ENCODE measurements around the gene HEATR9. TPM values are rescaled to one million over a fixed set of nuclear protein-coding genes. Genes with fewer than 3 reads are reported as not detected.
A peak's percentile ranks its signal among the peaks of the same experiment; 100 is the strongest.

The HEATR9 gene
- total RNA-seq, 1 experiment from 2014 or later: not detected

- DNase-seq (ENCODE audit: low read depth): no peak
- in situ Hi-C loops (cut with HindIII; ENCODE audit: low pct_unique_long_range_greater_than_20kb, low sequenced_read_pairs): no loop called here
Measured at GRCh38 chr17:35875072-35875799, 6.5 kb upstream of the HEATR9 start.

DNA sequence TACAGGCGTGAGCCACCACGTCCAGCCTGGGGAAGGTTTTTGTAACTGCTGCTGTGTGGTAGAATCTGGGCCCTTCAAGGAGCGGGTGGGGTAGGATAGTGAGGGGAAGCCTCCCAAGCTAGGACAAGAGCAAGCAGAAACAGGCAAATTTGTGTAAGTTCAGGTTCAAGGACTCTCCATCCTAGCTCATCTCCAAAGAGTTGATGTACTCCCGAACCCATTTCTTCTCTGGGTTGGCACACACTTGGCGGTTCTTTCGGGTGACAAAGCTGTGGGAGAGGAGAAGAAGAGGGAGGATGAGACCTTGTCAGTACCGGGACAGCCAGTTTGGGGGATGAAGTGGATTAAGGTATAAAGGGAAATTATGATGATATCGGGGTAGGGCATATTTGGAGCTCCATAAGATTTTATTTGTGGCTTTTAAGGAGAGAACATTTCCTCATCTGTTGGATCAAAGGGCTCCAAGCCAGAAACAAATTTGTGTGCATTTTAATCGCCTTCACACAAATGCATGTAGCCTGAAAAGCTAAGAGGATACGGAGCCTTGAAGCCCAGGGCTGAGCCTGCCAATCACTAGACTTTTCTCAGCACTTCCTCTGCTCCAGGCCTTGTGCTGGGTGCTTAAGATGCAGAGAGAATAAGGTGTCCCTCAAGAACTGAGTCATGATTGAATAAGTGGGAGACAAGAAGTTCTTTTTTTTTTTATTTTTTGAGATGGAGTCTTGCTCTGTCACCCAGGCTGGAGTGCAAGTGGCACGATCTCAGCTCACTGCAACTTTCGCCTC, 3.7 kb upstream of the HEATR9 start:
- no peak for DNase-seq (ENCODE audit: low read depth)
- in situ Hi-C loops (cut with HindIII; ENCODE audit: low pct_unique_long_range_greater_than_20kb, low sequenced_read_pairs): no loop called here

DNA sequence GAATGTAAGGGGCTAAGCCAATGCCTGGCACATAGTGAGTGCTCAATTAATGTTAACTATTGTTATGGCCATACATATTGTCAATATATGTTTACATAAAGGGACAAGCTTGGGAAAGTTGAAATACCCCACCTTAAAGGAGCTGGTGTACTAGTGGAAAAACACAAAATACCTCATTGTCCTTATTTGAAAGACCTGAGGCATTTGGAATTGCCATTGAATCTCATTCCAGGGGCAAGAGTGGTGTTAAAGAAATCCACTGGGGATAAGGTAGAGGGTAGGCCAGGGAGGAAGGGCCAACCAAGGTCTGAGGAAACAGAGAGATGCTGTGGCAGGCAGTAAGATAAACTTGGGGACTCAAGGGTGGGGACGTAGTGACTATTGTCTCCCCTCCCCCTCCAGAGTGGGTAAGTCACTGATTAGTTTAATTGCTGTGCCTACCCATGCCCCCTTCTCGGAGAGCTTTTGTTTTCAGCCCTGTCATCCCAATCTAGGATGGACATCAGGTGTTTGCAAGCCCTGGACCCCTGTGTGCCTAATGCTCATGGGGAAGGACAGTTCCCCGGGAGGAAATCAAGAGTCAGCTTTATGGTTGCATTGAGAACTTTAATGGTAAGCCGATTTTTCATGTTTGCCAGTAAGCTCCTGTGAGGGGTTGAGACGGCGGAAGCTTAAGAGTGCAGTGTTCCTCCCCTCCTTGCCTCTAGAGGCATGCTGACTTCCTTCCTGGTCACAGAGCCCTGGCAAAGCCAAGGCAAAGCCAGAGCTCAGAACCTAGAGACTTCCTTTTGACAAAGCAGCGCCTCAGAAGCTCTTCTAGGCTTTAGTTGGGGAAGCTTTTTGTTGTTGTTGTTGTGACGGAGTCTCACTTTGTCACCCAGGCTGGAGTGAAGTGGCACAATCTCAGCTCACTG, 2.5 kb upstream of the HEATR9 start:
- in situ Hi-C loops (cut with HindIII; ENCODE audit: low pct_unique_long_range_greater_than_20kb, low sequenced_read_pairs): no loop called here
- DNase-seq (ENCODE audit: low read depth): no peak

- in situ Hi-C loops (cut with HindIII; ENCODE audit: low pct_unique_long_range_greater_than_20kb, low sequenced_read_pairs): no loop called here
- DNase-seq (ENCODE audit: low read depth): no peak
Measured at GRCh38 chr17:35867574-35867973, 1.1 kb downstream of the HEATR9 start.

DNA sequence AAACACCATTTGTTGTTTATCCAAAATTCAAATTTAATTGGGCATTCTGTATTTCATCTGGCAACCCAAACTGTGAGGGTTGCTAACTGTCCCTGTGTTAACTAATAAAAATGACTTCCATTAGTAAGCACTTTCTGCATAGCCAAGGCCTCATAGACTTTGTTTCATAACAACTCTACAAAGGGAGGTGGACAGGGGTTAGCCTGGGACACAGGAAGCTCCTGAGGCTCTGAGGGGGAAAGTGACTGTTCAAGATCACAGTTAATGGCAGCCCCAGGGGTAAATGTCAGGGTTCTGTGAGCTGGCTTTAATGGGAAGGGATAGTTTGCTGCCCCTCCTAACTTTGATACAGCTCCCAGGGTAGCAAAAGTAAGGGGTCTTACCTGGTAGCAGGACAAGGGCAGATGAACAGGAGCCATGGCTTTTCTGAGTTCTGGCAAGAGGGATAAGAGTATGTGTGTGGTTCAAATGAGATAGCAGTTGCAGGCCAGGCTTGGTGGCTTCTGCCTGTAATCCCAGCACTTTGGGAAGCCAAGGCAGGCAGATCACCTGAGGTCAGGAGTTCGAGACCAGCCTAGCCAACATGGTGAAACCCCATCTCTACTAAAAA, 2.2 kb downstream of the HEATR9 start:
- DNase-seq (ENCODE audit: low read depth): no peak
- in situ Hi-C loops (cut with HindIII; ENCODE audit: low pct_unique_long_range_greater_than_20kb, low sequenced_read_pairs): no loop called here

DNA sequence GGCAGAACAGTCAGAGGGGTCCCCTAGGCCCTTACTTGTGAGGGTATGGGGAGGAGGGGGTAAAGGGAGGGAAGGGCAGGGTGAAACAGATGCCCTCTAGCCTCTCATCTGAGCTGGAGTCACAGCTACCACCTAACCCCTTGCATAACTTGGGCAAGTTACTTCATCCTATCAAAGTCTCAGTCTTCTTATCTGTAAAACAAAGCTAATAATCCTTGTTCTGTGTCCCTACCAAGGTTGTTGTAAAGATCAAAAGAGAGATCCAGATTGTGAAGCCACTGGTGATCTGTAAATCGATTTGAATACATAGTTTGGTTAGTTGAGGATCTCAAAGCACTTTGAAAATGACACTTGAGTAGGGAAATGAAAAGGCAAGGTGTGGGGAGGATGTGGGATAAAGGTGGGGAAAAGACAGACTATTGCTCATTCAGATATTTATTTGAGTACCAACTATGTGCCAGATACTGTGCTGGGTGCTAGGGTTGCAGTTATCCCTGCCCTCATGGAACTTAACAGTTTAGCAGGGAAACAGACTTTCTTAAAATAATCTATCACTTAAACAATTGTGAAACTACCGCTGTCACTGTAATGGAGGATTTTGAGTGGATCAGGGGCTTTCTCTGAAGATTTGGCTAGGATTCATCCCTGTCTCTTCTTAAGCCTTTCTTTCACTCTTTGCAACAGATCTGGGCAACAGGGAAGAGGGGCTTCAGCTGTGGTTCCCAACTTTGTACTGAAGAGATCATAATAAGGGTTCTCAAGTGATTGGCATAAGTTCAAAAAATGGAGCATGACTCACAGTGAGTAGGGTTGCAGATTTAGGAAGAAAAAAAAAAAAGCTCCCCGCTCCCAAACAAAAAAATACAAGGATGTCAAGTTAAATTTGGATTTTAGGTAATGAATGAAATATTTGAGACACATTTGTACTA, 3.0 kb downstream of the HEATR9 start:
- DNase-seq (ENCODE audit: low read depth): no peak
- in situ Hi-C loops (cut with HindIII; ENCODE audit: low pct_unique_long_range_greater_than_20kb, low sequenced_read_pairs): no loop called here

- no peak for DNase-seq (ENCODE audit: low read depth)
- in situ Hi-C loops (cut with HindIII; ENCODE audit: low pct_unique_long_range_greater_than_20kb, low sequenced_read_pairs): no loop called here
Measured at GRCh38 chr17:35864853-35865252, 3.8 kb downstream of the HEATR9 start.

DNA sequence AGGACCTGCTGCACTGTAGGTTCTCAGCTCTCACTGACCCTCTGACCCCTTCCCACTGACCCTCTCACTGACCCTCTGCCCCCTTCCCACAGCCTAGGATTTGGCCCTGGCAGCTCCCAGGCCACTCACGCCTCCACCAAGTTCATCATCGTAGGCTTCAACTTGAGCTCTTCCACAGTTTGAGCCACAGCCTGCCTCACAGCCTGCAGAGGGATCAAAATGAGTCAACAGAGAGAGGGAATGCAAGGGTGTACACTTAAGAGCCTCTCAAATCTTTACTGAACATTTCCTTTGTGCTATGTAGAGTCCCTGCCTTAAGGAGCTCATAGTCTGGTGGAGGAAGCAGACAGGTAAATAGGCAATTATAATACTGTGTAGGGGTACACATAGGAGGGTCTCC, 12.1 kb downstream of the HEATR9 start:
- in situ Hi-C loops (cut with HindIII; ENCODE audit: low pct_unique_long_range_greater_than_20kb, low sequenced_read_pairs): no loop called here

DNA sequence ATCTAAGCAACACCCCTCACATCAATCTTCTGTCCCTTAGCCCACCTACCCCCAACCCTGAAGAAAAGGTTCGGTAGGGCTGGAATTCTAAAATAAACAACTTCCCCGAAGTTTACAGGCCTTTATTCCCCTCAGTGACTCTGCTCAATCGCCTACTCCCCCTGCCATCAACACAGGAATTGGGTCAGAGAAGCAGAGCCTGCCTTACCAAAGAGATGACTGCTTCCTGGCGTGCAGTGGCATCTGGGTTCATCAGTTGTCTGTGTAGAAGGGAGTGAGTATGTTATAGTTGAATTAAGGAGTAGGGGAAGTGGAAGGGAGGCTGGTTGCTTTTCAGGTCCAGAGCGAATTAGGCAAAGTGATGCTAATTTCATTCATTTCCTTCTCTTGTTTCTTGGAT, 12.7 kb downstream of the HEATR9 start:
- DNase-seq (ENCODE audit: low read depth): no peak
- in situ Hi-C loops (cut with HindIII; ENCODE audit: low pct_unique_long_range_greater_than_20kb, low sequenced_read_pairs): no loop called here

More for the DNA sequence above, 12.1 kb downstream of the HEATR9 start:
- DNase-seq (ENCODE audit: low read depth): no peak

- DNase-seq (ENCODE audit: low read depth): peak; percentile 50
- in situ Hi-C loops (cut with HindIII; ENCODE audit: low pct_unique_long_range_greater_than_20kb, low sequenced_read_pairs): no loop called here
Measured at GRCh38 chr17:35849469-35850348, 19.0 kb downstream of the HEATR9 start.

DNA sequence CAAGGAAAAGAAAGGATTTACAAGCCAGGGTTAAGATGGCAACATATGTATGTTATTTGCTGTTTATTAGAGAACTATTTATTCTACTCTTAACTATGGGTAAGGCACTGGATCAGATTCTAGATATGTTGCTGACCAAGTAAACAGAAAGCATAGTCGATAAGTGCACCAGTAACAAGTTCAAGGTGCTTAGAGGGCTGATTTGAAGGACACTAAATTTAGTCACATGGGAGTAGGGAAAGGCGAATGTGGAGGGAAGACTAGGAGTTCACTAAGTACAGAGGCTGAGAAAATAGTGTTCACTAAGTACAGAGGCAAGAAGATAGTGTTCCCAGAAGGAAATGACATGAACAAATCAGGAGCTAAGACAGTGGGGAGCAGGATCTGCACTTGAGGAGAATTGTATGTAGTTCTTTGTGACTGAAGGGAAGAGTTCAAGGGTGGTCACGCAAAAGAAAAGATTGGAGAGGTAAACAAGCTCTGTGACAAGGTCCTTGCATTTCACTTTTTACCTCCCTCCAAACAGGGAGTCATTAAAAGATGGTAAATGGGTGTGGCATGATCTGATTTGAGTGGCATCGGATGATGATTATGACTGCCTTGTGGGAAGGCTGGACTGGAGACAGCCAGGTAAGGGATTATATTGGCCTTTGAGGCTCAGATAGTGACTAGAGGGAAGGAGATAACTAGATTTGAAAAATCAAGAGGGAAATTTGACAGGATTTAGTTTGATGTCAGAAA, 20.9 kb downstream of the HEATR9 start:
- in situ Hi-C loops (cut with HindIII; ENCODE audit: low pct_unique_long_range_greater_than_20kb, low sequenced_read_pairs): no loop called here
- no peak for DNase-seq (ENCODE audit: low read depth)

DNA sequence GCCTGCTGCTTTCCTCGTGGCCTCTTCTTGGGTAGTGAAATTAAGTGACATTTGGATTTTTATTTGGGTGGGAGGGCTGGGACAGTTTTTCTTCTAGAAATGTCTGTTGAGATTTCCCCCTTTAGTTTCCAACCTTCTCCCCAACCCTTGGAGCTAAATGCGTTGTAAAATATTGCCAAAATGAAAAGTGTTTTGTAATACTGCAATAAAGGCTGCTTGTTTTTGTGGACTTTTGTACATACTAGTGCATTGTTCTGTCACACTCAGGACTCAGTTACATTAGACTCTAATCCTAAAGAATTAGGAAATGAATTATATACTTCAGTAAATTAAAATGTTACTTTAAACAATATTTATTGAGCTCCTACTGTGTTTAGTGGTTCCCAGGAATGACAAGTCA, 21.7 kb downstream of the HEATR9 start:
- in situ Hi-C loops (cut with HindIII; ENCODE audit: low pct_unique_long_range_greater_than_20kb, low sequenced_read_pairs): no loop called here
- DNase-seq (ENCODE audit: low read depth): no peak

DNA sequence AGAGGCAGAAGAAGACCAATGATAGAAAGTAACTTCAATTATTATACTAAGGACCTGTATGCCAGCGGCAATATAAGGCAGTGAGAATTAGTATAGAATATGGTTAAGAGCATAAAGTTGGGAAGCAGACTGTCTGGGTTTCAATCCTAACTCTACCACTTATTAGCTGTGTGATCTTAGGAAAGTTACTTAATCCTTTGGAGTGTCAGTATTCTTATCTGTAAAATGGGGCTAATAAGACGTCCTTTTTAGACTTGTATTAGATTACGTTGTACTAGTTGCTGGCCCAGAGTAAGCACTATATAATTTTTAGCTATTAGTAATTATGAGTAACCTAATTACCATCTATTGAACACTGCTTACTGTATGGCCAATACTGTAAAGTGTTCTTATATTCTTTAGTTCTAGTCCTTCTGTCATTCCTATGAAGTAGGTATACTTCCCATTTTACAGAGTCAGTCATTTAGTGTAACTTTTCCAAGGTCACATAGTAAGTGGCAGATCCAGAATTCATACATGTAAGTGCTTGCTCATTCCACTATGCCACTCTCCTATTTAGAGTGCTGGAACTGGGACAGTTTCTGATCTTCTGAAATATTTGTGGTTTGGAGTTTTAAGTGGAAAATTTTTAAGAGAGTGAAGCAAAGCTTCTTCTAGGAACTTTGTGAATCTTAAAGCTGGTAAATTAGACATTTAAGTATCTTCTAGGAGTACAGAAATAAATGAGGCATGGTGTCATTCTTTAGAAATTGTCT, 22.5 kb downstream of the HEATR9 start:
- no peak for DNase-seq (ENCODE audit: low read depth)
- in situ Hi-C loops (cut with HindIII; ENCODE audit: low pct_unique_long_range_greater_than_20kb, low sequenced_read_pairs): no loop called here

DNA sequence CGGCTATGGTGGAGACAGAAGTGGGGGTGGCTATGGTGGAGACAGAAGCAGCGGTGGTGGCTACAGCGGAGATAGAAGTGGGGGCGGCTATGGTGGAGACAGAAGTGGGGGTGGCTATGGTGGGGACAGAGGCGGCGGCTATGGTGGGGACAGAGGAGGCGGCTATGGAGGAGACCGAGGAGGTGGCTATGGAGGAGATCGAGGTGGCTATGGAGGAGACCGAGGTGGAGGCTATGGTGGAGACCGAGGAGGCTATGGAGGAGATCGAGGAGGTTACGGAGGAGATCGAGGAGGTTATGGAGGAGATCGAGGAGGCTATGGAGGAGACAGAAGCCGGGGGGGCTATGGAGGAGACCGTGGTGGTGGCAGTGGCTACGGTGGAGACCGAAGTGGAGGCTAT, 24.1 kb downstream of the HEATR9 start:
- in situ Hi-C loops (cut with HindIII; ENCODE audit: low pct_unique_long_range_greater_than_20kb, low sequenced_read_pairs): no loop called here
- DNase-seq (ENCODE audit: low read depth): no peak

GRCh38 chr17:35843698-35844097, 25.0 kb downstream of the HEATR9 start:
- no peak for DNase-seq (ENCODE audit: low read depth)
- in situ Hi-C loops (cut with HindIII; ENCODE audit: low pct_unique_long_range_greater_than_20kb, low sequenced_read_pairs): no loop called here

All from Caki2 (cell line).